GM12878 (cell line): ENCODE data around the gene MRRF. TPM values are rescaled to one million over a fixed set of nuclear protein-coding genes. Genes with fewer than 3 reads are reported as not detected.

Experiments used
- ATAC-seq: fragments of 200-7000 bp; cut with Tn5 transposase; 3 replicates; pipeline ENCODE4 v1.9.1; 2020; ENCODE audit warnings: mild to moderate bottlenecking, moderate library complexity
- BruUV-seq: library from RNA; stranded (reverse); fragments of 400-500 nt; replicated peaks from 2 replicates; lab custom pipeline; 2021; lab: Mats Ljungman, UMichigan
- CTCF ChIA-PET: fragments of 300-600 bp; sonication (Branson Sonifier 250); formaldehyde crosslinking; extraction: SDS; loops from one replicate; lab custom pipeline; 2021; ENCODE audit warnings: inconsistent platforms; lab: Yijun Ruan, JAX
- POLR2A ChIA-PET: fragments of 350-600 bp; formaldehyde crosslinking; extraction: SDS; loops from one replicate; lab custom pipeline; 2021; ENCODE audit warnings: inconsistent platforms; lab: Charles Lee
- RAD21 ChIA-PET: fragments of 300-600 bp; sonication (Branson Sonifier 250); formaldehyde crosslinking; loops from one replicate; lab custom pipeline; 2023; ENCODE audit warnings: antibody characterized with exemption; ENCODE audit not compliant: unreplicated experiment; lab: Charles Lee
- SMC1A ChIA-PET: fragments of 300-600 bp; sonication (Branson Sonifier 250); formaldehyde crosslinking; loops from one replicate; lab custom pipeline; 2023; ENCODE audit not compliant: unreplicated experiment, uncharacterized antibody; lab: Charles Lee
- DNase-seq: peaks from one replicate; pipeline ENCODE4 v3.0.0-alpha.2; 2011; ENCODE audit warnings: low read depth, low spot score
- FAIRE-seq: peaks from 3 replicates; lab custom pipeline; 2011; peaks lifted over from hg19 to GRCh38; lab: Jason Lieb, UNC
- H2AFZ ChIP-seq: 2 replicates; pipeline ENCODE4 v1.6.0; 2011; ENCODE audit warnings: low read depth, low read length, control low read depth; ENCODE audit not compliant: control insufficient read depth
- H3K27ac ChIP-seq: 2 replicates; pipeline ENCODE4 v1.5.1; 2011; ENCODE audit warnings: control low read depth; ENCODE audit not compliant: control insufficient read depth, insufficient read depth
- H3K27me3 ChIP-seq, 2 experiments: replicated peaks in 1 of 2; 2 replicates each; pipeline versions ENCODE4 v1.6.0 to v1.6.1; 2011; ENCODE audit warnings: low read length in 1 of 2; ENCODE audit not compliant: control insufficient read depth in 2 of 2, insufficient read depth in 2 of 2
- H3K36me3 ChIP-seq, 2 experiments: 2 replicates each; pipeline ENCODE4 v1.5.1; 2011; ENCODE audit warnings: low read length in 1 of 2; ENCODE audit not compliant: control insufficient read depth in 2 of 2, insufficient read depth in 2 of 2
- H3K4me1 ChIP-seq: 2 replicates; pipeline ENCODE4 v1.6.1; 2011; ENCODE audit warnings: mild to moderate bottlenecking, low read length, moderate library complexity, mixed read lengths; ENCODE audit not compliant: control insufficient read depth, insufficient read depth
- H3K4me2 ChIP-seq: 2 replicates; pipeline ENCODE4 v1.6.0; 2011; ENCODE audit warnings: control low read depth; ENCODE audit not compliant: control insufficient read depth, insufficient read depth
- H3K4me3 ChIP-seq: fragments of 200-600 bp; sonication (generic); 2 replicates; pipeline ENCODE4 v1.5.1; 2016
- H3K79me2 ChIP-seq: 2 replicates; pipeline ENCODE4 v1.6.0; 2011; ENCODE audit warnings: low read length; ENCODE audit not compliant: control insufficient read depth, insufficient read depth
- H3K9ac ChIP-seq: 2 replicates; pipeline ENCODE4 v1.8.0; 2011; ENCODE audit warnings: low read length, control low read depth, mixed read lengths; ENCODE audit not compliant: control insufficient read depth, insufficient read depth
- H3K9me3 ChIP-seq: replicated peaks from 3 replicates; pipeline ENCODE4 v1.5.1; 2011; ENCODE audit warnings: mild to moderate bottlenecking, low read length; ENCODE audit not compliant: control insufficient read depth, insufficient read depth
- H4K20me1 ChIP-seq: 2 replicates; pipeline ENCODE4 v1.6.0; 2011; ENCODE audit not compliant: control insufficient read depth, insufficient read depth
- ATF7 ChIP-seq: fragments of 450-650 bp; IDR thresholded peaks from 2 replicates; pipeline ENCODE4 v1.6.1; 2016; ENCODE audit warnings: low read depth, mild to moderate bottlenecking
- BRCA1 ChIP-seq: IDR thresholded peaks from 2 replicates; pipeline ENCODE4 v1.6.1; 2011; ENCODE audit warnings: low read depth, low read length, improper control_type of control experiment
- CBX3 ChIP-seq: fragments of 200-600 bp; sonication (generic); IDR thresholded peaks from 2 replicates; pipeline ENCODE4 v1.6.1; 2016; ENCODE audit warnings: low read depth, borderline replicate concordance
- CREB1 ChIP-seq: IDR thresholded peaks from 2 replicates; pipeline ENCODE4 v1.6.1; 2012; ENCODE audit warnings: low read depth, mild to moderate bottlenecking, inconsistent platforms
- HDAC6 ChIP-seq: fragments of 200-600 bp; sonication (generic); IDR thresholded peaks from one replicate; pipeline ENCODE4 v1.8.0; 2017; ENCODE audit warnings: antibody characterized with exemption; ENCODE audit not compliant: unreplicated experiment
- IKZF2 ChIP-seq, 2 experiments: fragments of 450-650 bp; IDR thresholded peaks; 2 replicates each; pipeline ENCODE4 v1.6.1; 2017; ENCODE audit warnings: mild to moderate bottlenecking in 2 of 2, moderate library complexity in 2 of 2
- IRF4 ChIP-seq: IDR thresholded peaks from 2 replicates; pipeline ENCODE4 v1.6.1; 2011; ENCODE audit warnings: low read depth, low read length
- NFXL1 ChIP-seq: fragments of 450-650 bp; IDR thresholded peaks from 2 replicates; pipeline ENCODE4 v1.6.1; 2017; ENCODE audit warnings: antibody characterized with exemption, mild to moderate bottlenecking, borderline replicate concordance
- NFYA ChIP-seq: IDR thresholded peaks from 2 replicates; pipeline ENCODE4 v1.6.1; 2011; ENCODE audit warnings: low read depth, mild to moderate bottlenecking, low read length, improper control_type of control experiment, borderline replicate concordance
- NFYB ChIP-seq: IDR thresholded peaks from 2 replicates; pipeline ENCODE4 v1.6.1; 2011; ENCODE audit warnings: low read depth, mild to moderate bottlenecking, low read length, improper control_type of control experiment, moderate library complexity; ENCODE audit not compliant: insufficient read depth
- NR2F1 ChIP-seq: fragments of 450-650 bp; conservative IDR thresholded peaks from 2 replicates; pipeline ENCODE4 v1.6.1; 2017; ENCODE audit warnings: mild to moderate bottlenecking
- RAD21 ChIP-seq: IDR thresholded peaks from 2 replicates; pipeline ENCODE4 v1.6.1; 2011; ENCODE audit warnings: mild to moderate bottlenecking, low read depth, low read length, moderate library complexity; ENCODE audit not compliant: insufficient read depth
- RELA ChIP-seq: fragments of 450-650 bp; IDR thresholded peaks from 2 replicates; pipeline ENCODE4 v1.8.0; 2014; ENCODE audit warnings: borderline replicate concordance; ENCODE audit not compliant: partially characterized antibody
- SIN3A ChIP-seq: IDR thresholded peaks from 2 replicates; pipeline ENCODE4 v1.6.1; 2012; ENCODE audit warnings: low read depth, low read length, improper control_type of control experiment
- TBL1XR1 ChIP-seq: IDR thresholded peaks from 2 replicates; pipeline ENCODE4 v1.6.1; 2012; ENCODE audit warnings: low read depth, low read length, improper control_type of control experiment
- TCF3 ChIP-seq: IDR thresholded peaks from 2 replicates; pipeline ENCODE4 v1.6.1; 2012; ENCODE audit warnings: low read depth, mild to moderate bottlenecking, low read length, borderline replicate concordance; ENCODE audit not compliant: insufficient read depth
- ZNF622 ChIP-seq: fragments of 450-650 bp; IDR thresholded peaks from 2 replicates; pipeline ENCODE4 v1.6.1; 2017; ENCODE audit warnings: mild to moderate bottlenecking, inconsistent platforms
- whole genome bisulfite sequencing: methylation state at CpG from one replicate; pipeline ENCODE4 v1.1.6; 2016; ENCODE audit warnings: low lambda C conversion rate; ENCODE audit not compliant: insufficient replicate concordance, insufficient coverage; ENCODE audit errors: missing lambda C conversion rate; 5-methylcytosine and 5-hydroxymethylcytosine counted together
- in situ Hi-C: fragments of 300-500 bp; cut with MboI; formaldehyde crosslinking; loops from 9 replicates; pipeline ENCODE4 v1.14.3; 2018; ENCODE audit warnings: mixed read lengths
- intact Hi-C: fragments of 100-400 bp; cut with micrococcal nuclease; formaldehyde crosslinking; loops from one replicate; pipeline ENCODE4 v1.14.2; 2022; ENCODE audit not compliant: unreplicated experiment
- polyA plus RNA-seq, 11 experiments: library from polyadenylated mRNA; depleted of rRNA in 4 of 11; unstranded in 6 of 11; stranded (reverse) in 5 of 11; fragments of >200 nt; fragmentation: Nextera tagmentation in 4 of 11; fragmentation: Illumina TruSeq in 1 of 11; extraction: Ambion mirVana in 4 of 11; extraction: Trizol in 1 of 11; gene quantifications; 1 replicate in 1 of 11; 2 replicates in 10 of 11; pipeline versions ENCODE4 v1.2.1 to v1.2.3, GENCODE V29; 2011 to 2016; ENCODE audit warnings: inconsistent platforms in 2 of 11, missing spikeins in 2 of 11, low read depth in 1 of 11
- total RNA-seq, 4 experiments: library from RNA; depleted of rRNA in 3 of 4; stranded (reverse); fragments of >200 nt in 3 of 4; fragmentation: Illumina TruSeq in 1 of 4; extraction: Trizol in 1 of 4; gene quantifications; 2 replicates each; pipeline versions ENCODE4 v1.2.1 to v1.2.3, GENCODE V29; 2013 to 2021
- TF ChIP-seq, protein P1 (sequence below): IDR thresholded peaks from 2 replicates; pipeline ENCODE4 v1.6.1; 2012; ENCODE audit warnings: low read length, inconsistent platforms
- TF ChIP-seq, protein P2 (sequence below): IDR thresholded peaks from 2 replicates; pipeline ENCODE4 v1.6.1; 2012; ENCODE audit warnings: low read depth, low read length, improper control_type of control experiment
- TF ChIP-seq, protein P3 (sequence below): IDR thresholded peaks from 2 replicates; pipeline ENCODE4 v1.6.1; 2011; ENCODE audit warnings: mild to moderate bottlenecking, low read depth, low read length, moderate library complexity; ENCODE audit not compliant: insufficient replicate concordance

MRRF gene
- total and polyA plus RNA-seq, 10 of the 15 experiments (the other 5 are each of a cell fraction or from before 2014, with no cell fraction given) = 64.8 to 112 (median 76.4) TPM

GRCh38 chr9:122265149-122265915, 650 bp downstream of the MRRF start:
- Histone ChIP-seq H2AFZ (peak overlapping the region; percentile 88), H3K79me2 (peaks cover 58% of the 10 kb centered on the region), H3K9me3 (no peaks in the 10 kb centered on the region), H3K36me3 (peaks cover 0 to 9% of the 10 kb centered on the region in 2 experiments; a peak in 1 of 4 replicates), H4K20me1 (no peaks in the 10 kb centered on the region), H3K27me3 (no peaks in the 10 kb centered on the region), H3K27ac (peak overlapping the region; percentile 93), H3K4me3 (peak overlapping the region; percentile 86), H3K4me2 (peak overlapping the region; percentile 91), H3K9ac (peak overlapping the region; percentile 90), H3K4me1 (no peaks in the 10 kb centered on the region)
- 6% methylated on average over 17 of the region's 17 CpGs for WGBS
- CTCF ChIA-PET = interaction anchor here (0.9 to 2.4 kb wide), 7 partner anchors 9 to 166 kb away, joined by 3 to 9 read pairs (median 3); partner anchors contain the start of gene NDUFA8
- FAIRE-seq (peak; percentile 18), ATAC-seq (peak; percentile 73), DNase-seq (peak; percentile 38)
- POLR2A ChIA-PET = interaction anchor here (0.7 to 1.5 kb wide), 7 partner anchors 8 to 648 kb away, joined by 3 to 7 read pairs (median 3); partner anchors contain the start of genes MORN5, NDUFA8 and ZBTB6
- in situ Hi-C loops = no loop called here
- SMC1A ChIA-PET = interaction anchor here (0.5 to 1.0 kb wide), 5 partner anchors 21 to 574 kb away, joined by 3 to 5 read pairs (median 3); partner anchors contain the start of gene PDCL
- BruUV-seq = TSS peak; percentile 84
- intact Hi-C loops = no loop called here
- RAD21 ChIA-PET = interaction anchor here (0.9 to 1.1 kb wide), 2 partner anchors 140 to 198 kb away, joined by 3 read pairs; no protein-coding TSS in a partner anchor
- TF ChIP-seq RELA (no peak), NR2F1 (peak; percentile 42), CREB1 (peak; percentile 95), TBL1XR1 (no peak), TCF3 (no peak), IRF4 (no peak), CBX3 (no peak), IKZF2 (IDR thresholded peaks at IDR 0.05) (no peak), RAD21 (no peak), SIN3A (no peak; the same call in 1 of the 2 replicates), HDAC6 (no peak), NFYB (no peak), BRCA1 (no peak), ZNF622 (no peak), ATF7 (no peak), NFXL1 (no peak), NFYA (no peak)
- TF ChIP-seq, protein P1, sequence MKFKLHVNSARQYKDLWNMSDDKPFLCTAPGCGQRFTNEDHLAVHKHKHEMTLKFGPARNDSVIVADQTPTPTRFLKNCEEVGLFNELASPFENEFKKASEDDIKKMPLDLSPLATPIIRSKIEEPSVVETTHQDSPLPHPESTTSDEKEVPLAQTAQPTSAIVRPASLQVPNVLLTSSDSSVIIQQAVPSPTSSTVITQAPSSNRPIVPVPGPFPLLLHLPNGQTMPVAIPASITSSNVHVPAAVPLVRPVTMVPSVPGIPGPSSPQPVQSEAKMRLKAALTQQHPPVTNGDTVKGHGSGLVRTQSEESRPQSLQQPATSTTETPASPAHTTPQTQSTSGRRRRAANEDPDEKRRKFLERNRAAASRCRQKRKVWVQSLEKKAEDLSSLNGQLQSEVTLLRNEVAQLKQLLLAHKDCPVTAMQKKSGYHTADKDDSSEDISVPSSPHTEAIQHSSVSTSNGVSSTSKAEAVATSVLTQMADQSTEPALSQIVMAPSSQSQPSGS = no peak
- TF ChIP-seq, protein P2, sequence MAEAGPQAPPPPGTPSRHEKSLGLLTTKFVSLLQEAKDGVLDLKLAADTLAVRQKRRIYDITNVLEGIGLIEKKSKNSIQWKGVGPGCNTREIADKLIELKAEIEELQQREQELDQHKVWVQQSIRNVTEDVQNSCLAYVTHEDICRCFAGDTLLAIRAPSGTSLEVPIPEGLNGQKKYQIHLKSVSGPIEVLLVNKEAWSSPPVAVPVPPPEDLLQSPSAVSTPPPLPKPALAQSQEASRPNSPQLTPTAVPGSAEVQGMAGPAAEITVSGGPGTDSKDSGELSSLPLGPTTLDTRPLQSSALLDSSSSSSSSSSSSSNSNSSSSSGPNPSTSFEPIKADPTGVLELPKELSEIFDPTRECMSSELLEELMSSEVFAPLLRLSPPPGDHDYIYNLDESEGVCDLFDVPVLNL = no peak
- TF ChIP-seq, protein P3, sequence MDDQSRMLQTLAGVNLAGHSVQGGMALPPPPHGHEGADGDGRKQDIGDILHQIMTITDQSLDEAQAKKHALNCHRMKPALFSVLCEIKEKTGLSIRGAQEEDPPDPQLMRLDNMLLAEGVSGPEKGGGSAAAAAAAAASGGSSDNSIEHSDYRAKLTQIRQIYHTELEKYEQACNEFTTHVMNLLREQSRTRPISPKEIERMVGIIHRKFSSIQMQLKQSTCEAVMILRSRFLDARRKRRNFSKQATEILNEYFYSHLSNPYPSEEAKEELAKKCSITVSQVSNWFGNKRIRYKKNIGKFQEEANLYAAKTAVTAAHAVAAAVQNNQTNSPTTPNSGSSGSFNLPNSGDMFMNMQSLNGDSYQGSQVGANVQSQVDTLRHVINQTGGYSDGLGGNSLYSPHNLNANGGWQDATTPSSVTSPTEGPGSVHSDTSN = no peak
